Erythroblast (primary cell): ENCODE results near the gene CTXN2.

Experiments used
- DNase-seq, 2 experiments: peaks; one replicate each; lab custom pipeline; 2025; lab: John Stamatoyannopoulos, UW
- GATA1 ChIP-seq: IDR thresholded peaks from 2 replicates; pipeline ENCODE4 v1.6.1; 2011; ENCODE audit warnings: low read depth, mild to moderate bottlenecking, control low read depth, low read length, moderate library complexity
- POLR2A ChIP-seq: IDR thresholded peaks from 2 replicates; pipeline ENCODE4 v1.6.1; 2011; ENCODE audit warnings: mild to moderate bottlenecking, low read length

CTXN2 gene

DNA sequence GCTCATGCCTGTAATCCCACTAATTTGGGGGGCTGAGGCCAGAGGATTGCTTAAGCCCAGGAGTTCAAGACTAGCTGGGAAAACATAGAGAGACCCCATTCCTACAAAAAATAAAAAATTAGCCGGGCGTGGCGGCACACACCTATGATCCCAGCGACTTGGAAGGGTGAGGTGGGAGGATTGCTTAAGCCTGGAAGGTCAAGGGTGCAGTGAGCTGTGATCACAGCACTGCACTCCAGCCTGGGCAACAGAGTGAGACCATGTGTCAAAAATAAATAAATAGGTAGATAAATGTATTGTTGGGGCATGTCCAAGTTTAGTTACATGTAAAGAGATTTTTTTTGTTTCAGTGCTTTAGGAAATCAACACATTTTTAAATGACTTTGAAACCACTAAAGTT, 51.1 kb downstream of the CTXN2 start:
- no peak for DNase-seq
- TF ChIP-seq GATA1 = no peak
- TF ChIP-seq POLR2A = no peak

DNA sequence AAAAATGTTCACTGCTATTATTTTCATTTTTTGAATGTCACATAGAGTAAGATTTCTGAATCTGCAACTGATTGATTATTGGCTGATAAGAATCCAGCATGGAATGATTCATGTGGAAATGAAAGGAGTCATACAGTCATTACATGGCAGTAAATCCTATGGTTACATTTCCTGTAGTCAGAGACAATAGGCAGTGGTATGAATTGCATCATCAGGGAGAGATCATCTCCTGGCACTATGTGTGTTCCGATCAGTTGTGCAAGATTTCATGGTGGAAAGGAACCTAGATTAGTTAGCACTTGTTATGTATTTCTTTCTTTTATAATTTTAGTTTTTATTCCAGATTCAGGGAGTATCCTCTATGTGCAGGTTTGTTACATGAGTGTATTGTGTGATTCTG, 53.5 kb downstream of the CTXN2 start:
- DNase-seq = no peak
- TF ChIP-seq POLR2A (no peak), GATA1 (no peak)

DNA sequence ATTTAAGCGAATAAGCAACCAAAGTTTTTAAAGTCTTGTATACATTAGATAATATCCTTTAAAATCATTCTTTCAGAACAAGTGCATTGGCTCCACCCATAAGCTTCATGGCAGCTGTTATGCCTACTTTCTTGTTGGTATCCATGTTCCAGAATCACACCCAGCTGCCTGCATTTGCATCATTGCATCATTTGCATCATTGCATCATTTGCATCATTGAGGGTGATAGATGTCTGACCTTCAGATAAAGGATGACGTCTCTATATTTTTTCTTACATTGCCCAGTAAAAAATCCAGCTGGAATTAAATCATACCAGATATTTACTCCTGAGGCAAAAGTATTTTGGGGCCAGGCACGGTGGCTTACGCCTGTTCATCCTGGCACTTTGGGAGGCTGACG, 56.9 kb downstream of the CTXN2 start:
- TF ChIP-seq GATA1 (no peak), POLR2A (no peak)
- no peak for DNase-seq

DNA sequence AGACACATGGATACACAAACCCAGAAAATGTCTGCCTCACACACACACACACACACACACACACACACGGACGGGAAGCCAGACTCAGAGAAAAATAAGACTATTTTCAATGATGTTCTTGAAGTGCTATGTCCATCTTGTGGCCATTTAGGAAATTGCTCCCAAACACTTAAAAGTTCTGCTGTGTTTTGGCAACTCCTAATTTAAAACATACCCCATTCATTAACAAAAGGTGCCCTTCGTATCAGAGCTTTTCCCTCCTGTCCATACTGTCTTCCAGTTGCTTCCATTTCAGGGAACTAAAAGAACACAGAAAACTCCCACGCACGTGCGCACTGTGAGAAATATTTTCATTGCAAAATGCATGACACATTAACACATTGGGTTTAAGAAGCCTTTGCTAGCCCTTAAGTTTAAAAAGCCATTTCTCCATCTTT, 59.2 kb downstream of the CTXN2 start:
- DNase-seq = peak; percentile 60 to 61
- TF ChIP-seq GATA1 (no peak), POLR2A (no peak)

DNA sequence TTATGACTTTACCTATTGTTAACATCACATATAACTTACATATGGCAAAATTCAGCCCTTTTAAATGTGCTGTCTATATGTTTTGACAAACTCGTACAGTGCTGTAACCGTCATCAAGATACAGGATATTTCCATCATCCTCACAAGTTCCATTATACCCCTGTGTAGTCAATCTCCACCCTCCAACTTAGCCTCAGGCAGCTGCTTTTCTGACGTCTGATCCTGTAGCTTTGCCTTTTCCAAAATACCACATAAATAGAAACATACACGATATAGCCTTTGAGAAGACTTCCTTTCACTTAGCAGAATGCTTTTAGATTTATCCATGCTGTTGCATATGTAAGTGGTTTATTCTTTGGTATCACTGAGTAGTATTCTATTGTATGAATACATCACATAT, 61.7 kb downstream of the CTXN2 start:
- no peak for DNase-seq
- TF ChIP-seq POLR2A = no peak
- TF ChIP-seq GATA1 = no peak
